Activated naive CD8-positive, alpha-beta T cell treated with anti-CD3 and anti-CD28 coated beads for 36 hours (primary cell): ENCODE data around the gene CSNK1G1. TPM values are rescaled to one million over a fixed set of nuclear protein-coding genes. Genes with fewer than 3 reads are reported as not detected.
A peak's percentile ranks its signal among the peaks of the same experiment; 100 is the strongest.
"Not testable (repeated sequence)": the region's sequence is repeated elsewhere in the genome, so short reads cannot be mapped to it uniquely, and the experiment has no call there.

Source experiments
- DNase-seq: peaks from one replicate; pipeline ENCODE4 v3.0.0; 2021
- H3K27ac Mint-ChIP-seq: one replicate; pipeline ENCODE4 v1.8.0; 2022; ENCODE audit warnings: mild to moderate bottlenecking, moderate library complexity, mixed read lengths
- H3K27me3 Mint-ChIP-seq: one replicate; pipeline ENCODE4 v1.8.0; 2022; ENCODE audit warnings: mild to moderate bottlenecking, mixed read lengths
- H3K36me3 Mint-ChIP-seq: one replicate; pipeline ENCODE4 v1.8.0; 2021; ENCODE audit warnings: mild to moderate bottlenecking, mixed read lengths
- H3K4me1 Mint-ChIP-seq: one replicate; pipeline ENCODE4 v1.8.0; 2021; ENCODE audit warnings: mixed read lengths
- H3K4me3 Mint-ChIP-seq: one replicate; pipeline ENCODE4 v1.8.0; 2022; ENCODE audit warnings: mild to moderate bottlenecking, moderate library complexity, mixed read lengths
- H3K9me3 Mint-ChIP-seq: one replicate; pipeline ENCODE4 v1.8.0; 2022; ENCODE audit warnings: mixed read lengths
- total RNA-seq, 2 experiments: library from RNA; stranded (reverse); gene quantifications; one replicate each; pipeline ENCODE4 v1.2.3, GENCODE V29; 2021

Gene CSNK1G1
- total RNA-seq, 2 experiments from 2014 or later: 17.5 to 19.2 TPM

DNA sequence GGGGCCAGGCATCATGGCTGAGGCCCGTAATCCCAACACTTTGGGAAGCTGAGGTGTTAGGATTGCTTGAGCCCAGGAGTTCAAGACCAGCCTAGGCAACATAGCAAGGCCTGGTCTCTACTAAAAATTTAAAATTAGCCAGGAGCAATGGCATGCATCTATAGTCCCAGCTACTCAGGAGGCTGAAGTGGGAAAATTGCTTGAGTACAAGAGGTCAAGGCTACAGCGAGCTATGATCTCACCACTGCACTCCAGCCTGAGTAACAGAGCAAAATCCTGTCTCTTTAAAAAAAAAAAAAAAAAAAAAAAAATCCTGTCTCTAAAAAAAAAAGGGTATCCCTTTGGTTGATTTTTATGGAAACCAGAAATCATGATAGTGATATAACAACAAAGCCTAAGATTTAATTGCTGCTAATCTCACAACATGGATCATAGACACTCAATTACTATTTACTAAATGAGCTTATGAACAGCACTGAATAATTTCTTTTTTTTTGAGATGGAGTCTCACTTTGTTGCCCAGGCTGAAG is 13.2 kb upstream of the CSNK1G1 start:
- no peak overlapping the region for H3K4me3 Mint-ChIP-seq
- no peaks in the 10 kb centered on the region for H3K9me3 Mint-ChIP-seq
- peaks cover 4% of the 10 kb centered on the region for H3K4me1 Mint-ChIP-seq
- peaks cover 26% of the 10 kb centered on the region for H3K36me3 Mint-ChIP-seq
- no peak for DNase-seq
- no peak overlapping the region for H3K27ac Mint-ChIP-seq
- H3K27me3 Mint-ChIP-seq: no peaks in the 10 kb centered on the region

DNA sequence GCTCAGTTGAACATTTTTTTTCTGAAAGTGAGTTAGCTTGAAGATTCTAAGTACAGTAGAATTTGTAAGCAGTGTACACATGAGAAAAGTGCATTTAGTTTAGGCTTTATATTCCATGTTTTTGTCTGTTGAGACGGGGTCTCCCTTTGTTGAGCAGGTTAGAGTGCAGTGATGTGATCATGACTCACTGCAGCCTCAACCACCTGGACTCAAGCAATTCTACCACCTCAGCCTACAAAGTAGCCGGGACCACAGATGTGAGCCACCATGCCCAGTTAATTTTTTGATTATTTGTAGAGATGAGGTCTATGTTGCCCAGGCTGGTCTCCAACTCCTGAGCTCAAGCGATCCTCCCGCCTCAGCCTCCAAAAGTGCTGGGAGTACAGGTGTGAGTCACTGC is 5.3 kb upstream of the CSNK1G1 start:
- H3K27ac Mint-ChIP-seq: no peak overlapping the region
- no peak overlapping the region for H3K4me3 Mint-ChIP-seq
- H3K4me1 Mint-ChIP-seq: peaks cover 6% of the 10 kb centered on the region
- DNase-seq: no peak
- no peaks in the 10 kb centered on the region for H3K27me3 Mint-ChIP-seq
- H3K9me3 Mint-ChIP-seq: no peaks in the 10 kb centered on the region
- H3K36me3 Mint-ChIP-seq: peaks cover 15% of the 10 kb centered on the region

DNA sequence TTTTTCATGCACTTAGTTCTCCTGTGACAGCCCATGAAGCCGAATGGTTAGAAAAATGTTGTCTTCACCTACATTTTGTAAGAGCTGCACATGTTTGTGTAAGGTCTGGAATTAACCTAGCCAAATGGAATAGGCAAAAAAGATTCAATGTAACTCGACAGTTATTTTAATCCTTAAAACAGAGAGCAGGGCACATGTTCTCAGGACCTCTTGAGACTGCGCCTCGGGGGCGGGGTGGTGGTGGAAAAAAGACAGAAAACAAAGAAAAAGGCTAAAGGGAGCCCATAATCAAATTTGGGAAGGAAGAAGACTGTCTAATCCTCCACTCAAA is 702 bp upstream of the CSNK1G1 start:
- H3K9me3 Mint-ChIP-seq: no peaks in the 10 kb centered on the region
- H3K27me3 Mint-ChIP-seq: no peaks in the 10 kb centered on the region
- H3K27ac Mint-ChIP-seq: peak overlapping the region; percentile 94
- peaks cover 19% of the 10 kb centered on the region for H3K4me1 Mint-ChIP-seq
- DNase-seq: no peak
- H3K36me3 Mint-ChIP-seq: peaks cover 4% of the 10 kb centered on the region
- peak overlapping the region; percentile 96 for H3K4me3 Mint-ChIP-seq

DNA sequence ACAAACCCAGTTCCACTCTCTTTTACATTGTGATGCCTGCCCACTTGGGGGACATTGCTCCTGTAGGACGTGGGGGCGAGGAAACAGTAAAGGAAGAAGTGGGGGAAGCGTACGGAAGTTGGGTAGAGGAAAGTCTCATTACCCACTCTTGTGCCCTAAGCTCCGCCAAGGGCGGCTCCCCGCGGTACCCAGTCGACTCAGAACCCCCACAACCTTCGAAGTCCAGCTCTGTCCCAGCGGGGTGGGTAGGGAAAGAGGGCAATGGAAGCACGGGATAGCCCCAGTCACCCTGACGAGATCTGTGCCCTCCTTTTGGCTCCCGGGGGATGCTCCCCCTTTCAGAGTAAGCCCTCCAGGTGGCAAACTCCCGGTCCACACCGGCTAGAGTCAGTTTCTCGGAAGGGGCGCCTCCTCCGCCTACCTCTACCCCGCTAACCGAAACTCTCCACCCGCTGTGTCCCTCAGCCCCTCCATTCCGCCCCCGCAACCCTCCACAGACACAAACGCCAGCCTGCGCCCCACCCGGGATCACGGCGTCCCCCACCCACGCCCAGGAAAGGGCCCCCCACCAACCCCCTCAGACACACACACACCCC is 527 bp downstream of the CSNK1G1 start:
- DNase-seq: peak; percentile 59
- peaks cover 25% of the 10 kb centered on the region for H3K4me1 Mint-ChIP-seq
- H3K9me3 Mint-ChIP-seq: no peaks in the 10 kb centered on the region
- H3K27me3 Mint-ChIP-seq: no peaks in the 10 kb centered on the region
- peak overlapping the region; percentile 94 for H3K27ac Mint-ChIP-seq
- H3K36me3 Mint-ChIP-seq: peaks cover 2% of the 10 kb centered on the region
- peak overlapping the region; percentile 96 for H3K4me3 Mint-ChIP-seq

DNA sequence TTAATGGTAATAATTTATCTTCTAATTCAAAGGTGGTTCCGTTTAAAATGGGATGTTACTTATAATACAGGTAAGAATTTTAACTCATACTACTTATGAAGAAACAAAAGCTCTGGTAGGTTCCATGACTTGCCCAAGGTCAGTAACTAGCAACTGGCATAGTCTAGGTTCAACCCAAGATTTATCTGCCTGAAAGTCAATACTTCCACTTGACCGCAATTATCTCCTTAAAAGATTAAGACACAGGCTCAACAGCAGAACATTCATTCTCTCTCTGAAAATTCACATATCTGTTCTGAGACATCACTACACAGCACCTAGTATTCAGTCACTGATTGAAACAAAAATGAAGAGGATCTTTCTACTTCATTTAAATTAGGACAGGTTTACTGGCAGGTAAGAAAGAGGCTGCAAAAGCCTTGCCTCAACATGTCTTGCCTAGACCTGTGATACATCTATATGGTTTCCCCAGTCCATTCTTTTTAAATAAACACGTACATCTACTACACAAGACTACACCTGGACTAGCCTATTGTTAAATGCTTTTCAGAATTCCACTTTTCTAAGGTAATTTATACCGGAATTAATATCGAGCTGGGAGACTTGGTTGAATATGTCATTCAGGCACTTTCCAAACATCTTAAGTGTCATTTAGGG is 1.2 kb downstream of the CSNK1G1 start:
- Mint-ChIP-seq H3K4me1 (peaks cover 25% of the 10 kb centered on the region), H3K36me3 (peaks cover 2% of the 10 kb centered on the region), H3K27ac (peak overlapping the region; percentile 94), H3K27me3 (no peaks in the 10 kb centered on the region), H3K9me3 (no peaks in the 10 kb centered on the region), H3K4me3 (peak overlapping the region; percentile 96)
- DNase-seq: no peak

DNA sequence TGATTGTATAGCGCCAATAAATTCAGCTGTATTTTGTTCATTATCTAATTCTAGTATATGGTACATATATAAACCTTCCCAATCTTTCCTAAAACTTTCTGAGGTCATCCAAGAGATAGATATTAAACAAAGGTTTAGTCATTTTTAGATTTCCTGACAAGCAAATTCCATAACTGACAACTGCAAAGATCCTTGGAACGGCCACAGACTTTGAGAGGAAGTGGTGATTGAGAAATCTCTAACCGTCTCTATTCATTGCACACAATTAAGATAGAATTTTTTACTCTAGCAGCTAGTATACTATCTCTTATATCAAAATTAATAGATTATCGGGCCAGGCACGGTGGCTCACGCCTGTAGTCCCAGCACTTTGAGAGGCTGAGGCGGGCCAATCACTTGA is 4.7 kb downstream of the CSNK1G1 start:
- Mint-ChIP-seq H3K9me3 (no peaks in the 10 kb centered on the region), H3K27me3 (no peaks in the 10 kb centered on the region), H3K4me1 (peaks cover 22% of the 10 kb centered on the region), H3K4me3 (no peak overlapping the region), H3K27ac (no peak overlapping the region), H3K36me3 (peaks cover 10% of the 10 kb centered on the region)
- no peak for DNase-seq

DNA sequence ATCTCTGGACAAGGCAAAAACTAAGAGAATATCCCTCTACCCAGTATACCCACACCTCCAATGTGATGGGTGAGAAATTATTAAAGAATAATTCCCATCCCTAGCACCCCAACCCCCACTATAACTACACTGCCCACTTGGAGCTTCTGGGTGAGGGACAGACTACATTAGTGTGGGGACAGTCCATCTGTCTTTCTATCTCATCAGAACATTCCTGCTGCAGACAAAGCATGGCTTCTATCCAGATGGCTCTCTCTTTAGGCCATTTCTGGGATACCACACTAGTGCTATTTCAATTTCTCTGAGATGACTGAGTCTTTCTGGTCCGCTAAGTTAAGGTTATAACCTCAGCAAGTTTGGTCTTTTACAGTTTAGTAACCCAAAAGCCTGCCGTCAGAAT is 6.6 kb downstream of the CSNK1G1 start:
- Mint-ChIP-seq H3K27me3 (no peaks in the 10 kb centered on the region), H3K9me3 (no peaks in the 10 kb centered on the region), H3K4me1 (peaks cover 24% of the 10 kb centered on the region), H3K27ac (no peak overlapping the region), H3K36me3 (peaks cover 10% of the 10 kb centered on the region), H3K4me3 (no peak overlapping the region)
- no peak for DNase-seq

DNA sequence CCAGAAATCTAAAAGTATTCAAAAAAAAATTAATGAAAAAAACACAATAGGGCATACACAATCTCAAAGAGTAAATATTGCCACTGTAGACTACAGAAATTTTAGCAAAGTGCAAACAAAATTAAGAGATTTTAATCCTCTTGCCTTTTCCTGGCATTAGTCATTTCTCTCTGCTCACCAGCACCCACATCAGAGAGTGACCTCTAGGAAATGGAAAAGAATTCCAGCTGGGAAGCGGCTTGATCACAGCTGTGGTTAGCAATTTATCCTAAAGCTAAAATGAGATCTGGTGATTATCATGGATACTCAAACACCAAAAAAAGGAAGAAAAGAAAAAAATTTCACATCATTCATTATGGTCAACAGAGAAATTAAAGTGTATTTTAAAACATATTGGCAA is 7.5 kb downstream of the CSNK1G1 start:
- peaks cover 24% of the 10 kb centered on the region for H3K4me1 Mint-ChIP-seq
- DNase-seq: no peak
- no peak overlapping the region for H3K27ac Mint-ChIP-seq
- H3K9me3 Mint-ChIP-seq: no peaks in the 10 kb centered on the region
- H3K4me3 Mint-ChIP-seq: no peak overlapping the region
- H3K36me3 Mint-ChIP-seq: peaks cover 10% of the 10 kb centered on the region
- H3K27me3 Mint-ChIP-seq: no peaks in the 10 kb centered on the region

DNA sequence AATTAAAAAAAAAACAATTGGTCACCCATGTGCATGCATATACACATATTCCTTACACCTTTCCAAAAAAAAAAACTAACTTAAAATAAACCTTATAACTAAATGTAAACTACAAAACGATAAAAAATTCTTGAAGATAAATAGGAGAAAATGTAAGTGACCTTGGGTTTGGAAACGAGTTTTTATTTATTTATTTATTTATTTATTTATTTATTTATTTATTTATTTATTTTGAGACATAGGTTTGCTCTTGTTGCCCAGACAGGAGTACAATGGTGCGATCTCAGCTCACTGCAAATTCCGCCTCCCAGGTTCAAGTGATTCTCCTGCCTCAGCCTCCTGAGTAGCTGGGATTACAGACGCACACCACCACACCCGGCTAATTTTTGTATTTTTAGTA is 9.7 kb downstream of the CSNK1G1 start:
- H3K4me3 Mint-ChIP-seq, H3K27me3 Mint-ChIP-seq, DNase-seq, H3K9me3 Mint-ChIP-seq, H3K27ac Mint-ChIP-seq: not testable (repeated sequence)
- Mint-ChIP-seq H3K4me1 (peaks cover 22% of the 10 kb centered on the region), H3K36me3 (peaks cover 15% of the 10 kb centered on the region)

DNA sequence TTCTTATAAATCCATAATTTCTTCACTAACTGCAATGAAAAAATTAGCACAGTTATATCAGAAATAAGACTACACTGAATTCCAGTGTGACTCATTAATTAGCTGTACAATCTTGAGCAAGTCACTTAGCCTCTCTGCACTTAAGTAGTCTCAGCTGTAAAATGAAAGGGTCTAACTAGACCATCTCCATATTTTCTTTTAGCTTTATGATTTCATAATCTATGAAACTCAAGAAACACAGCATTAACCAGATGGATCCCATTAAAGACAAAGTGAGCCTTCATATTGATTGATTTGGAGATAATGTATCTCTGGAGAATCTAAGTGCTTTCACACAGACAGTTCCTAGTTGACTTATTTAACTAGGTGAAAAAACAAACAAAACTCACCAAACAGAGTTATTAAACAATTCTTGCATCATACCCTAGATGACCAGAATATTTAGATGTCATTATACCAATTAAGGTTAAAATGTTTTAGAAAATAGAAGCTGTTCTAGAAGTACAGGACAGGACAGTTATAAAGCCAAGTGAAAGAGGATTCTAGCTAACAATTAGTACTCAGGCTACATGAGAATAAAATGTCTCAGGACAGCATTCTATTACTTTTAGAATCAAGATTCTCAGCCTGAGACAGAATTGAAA is 11.2 kb downstream of the CSNK1G1 start:
- Mint-ChIP-seq H3K27me3 (no peaks in the 10 kb centered on the region), H3K27ac (no peak overlapping the region), H3K36me3 (peaks cover 13% of the 10 kb centered on the region), H3K4me3 (no peak overlapping the region), H3K4me1 (peaks cover 18% of the 10 kb centered on the region), H3K9me3 (no peaks in the 10 kb centered on the region)
- DNase-seq: no peak

DNA sequence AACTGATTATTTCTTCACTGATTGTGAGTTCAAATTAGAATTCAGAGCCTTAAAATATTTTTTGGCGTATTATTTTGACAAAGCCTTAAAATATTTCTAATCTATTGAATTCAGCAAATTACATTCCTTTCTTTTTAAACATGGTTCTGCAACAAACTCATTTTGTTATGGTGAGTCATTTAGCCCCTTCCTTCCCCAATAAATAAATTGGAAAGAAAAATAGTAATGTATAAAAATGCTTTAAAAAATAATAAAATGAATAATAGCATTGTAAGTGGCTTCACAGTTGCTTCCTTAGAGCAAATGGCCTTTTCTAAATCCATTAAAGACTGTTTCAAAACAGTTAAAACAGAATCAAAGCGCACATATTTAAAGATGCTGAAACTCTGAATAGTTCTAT is 12.1 kb downstream of the CSNK1G1 start:
- no peaks in the 10 kb centered on the region for H3K27me3 Mint-ChIP-seq
- H3K36me3 Mint-ChIP-seq: peaks cover 14% of the 10 kb centered on the region
- H3K9me3 Mint-ChIP-seq: no peaks in the 10 kb centered on the region
- H3K4me3 Mint-ChIP-seq: no peak overlapping the region
- peaks cover 16% of the 10 kb centered on the region for H3K4me1 Mint-ChIP-seq
- no peak for DNase-seq
- no peak overlapping the region for H3K27ac Mint-ChIP-seq

DNA sequence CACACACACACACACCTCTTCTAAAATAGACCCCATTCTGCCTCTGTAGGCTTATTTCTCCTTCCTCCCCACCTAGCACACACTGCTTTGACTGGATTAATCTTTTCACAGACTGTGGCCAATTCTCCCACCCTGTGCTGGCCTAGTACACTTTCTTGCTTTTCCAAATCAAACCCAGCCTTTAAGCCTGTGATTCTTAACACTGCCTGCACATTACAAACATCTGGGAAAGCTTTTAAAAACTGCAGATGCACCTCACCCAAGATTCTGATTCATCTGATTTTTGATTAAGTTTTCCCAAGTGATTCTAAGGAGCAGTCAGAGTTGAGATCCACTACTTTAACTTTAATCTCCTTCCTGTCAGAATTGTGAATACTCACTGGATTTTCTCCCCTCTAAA is 12.8 kb downstream of the CSNK1G1 start:
- Mint-ChIP-seq H3K27me3 (no peaks in the 10 kb centered on the region), H3K4me1 (peaks cover 16% of the 10 kb centered on the region), H3K36me3 (peaks cover 14% of the 10 kb centered on the region), H3K27ac (no peak overlapping the region), H3K9me3 (no peaks in the 10 kb centered on the region), H3K4me3 (no peak overlapping the region)
- no peak for DNase-seq

DNA sequence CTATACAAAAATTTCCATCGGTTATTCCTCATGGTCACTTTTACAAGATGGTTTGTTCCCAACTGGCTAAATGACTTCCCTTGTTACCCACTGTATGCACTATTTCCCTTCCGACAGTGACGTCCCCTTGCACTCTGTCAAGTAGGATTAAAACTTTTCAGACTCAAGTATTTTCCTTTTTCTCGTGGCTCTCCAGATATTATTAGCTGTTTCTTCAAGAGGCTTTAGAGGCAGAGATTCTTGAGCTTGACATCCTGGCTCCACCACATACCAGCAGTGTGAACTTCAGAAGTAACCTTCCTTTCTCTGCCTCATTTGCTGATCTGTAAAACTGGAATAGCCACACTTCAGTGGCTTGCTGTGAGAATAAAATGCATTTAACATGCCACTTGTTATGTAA is 14.0 kb downstream of the CSNK1G1 start:
- Mint-ChIP-seq H3K4me3 (no peak overlapping the region), H3K27me3 (no peaks in the 10 kb centered on the region), H3K9me3 (no peaks in the 10 kb centered on the region), H3K4me1 (peaks cover 18% of the 10 kb centered on the region), H3K27ac (no peak overlapping the region), H3K36me3 (peaks cover 9% of the 10 kb centered on the region)
- DNase-seq: no peak

DNA sequence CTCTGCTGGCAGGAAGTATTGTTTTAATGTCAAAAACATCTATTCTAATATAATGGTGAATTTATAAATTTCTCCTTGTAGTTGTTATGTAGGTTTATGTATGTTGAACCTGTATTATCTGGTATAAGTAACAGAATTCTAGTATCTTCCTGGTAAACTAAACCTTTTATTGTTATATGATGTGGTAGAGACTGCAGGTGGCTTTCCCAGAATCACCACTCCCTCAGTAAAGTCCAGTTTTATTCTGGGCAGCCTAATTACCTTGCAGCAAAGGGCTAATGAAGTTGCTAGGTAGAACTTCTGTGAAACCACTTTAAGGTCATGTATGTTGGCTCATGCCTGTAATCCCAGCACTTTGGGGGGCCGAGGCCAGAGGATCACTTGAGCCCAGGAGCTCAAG is 15.6 kb downstream of the CSNK1G1 start:
- H3K27me3 Mint-ChIP-seq: no peaks in the 10 kb centered on the region
- no peak overlapping the region for H3K27ac Mint-ChIP-seq
- no peak for DNase-seq
- no peak overlapping the region for H3K4me3 Mint-ChIP-seq
- peaks cover 9% of the 10 kb centered on the region for H3K36me3 Mint-ChIP-seq
- no peaks in the 10 kb centered on the region for H3K9me3 Mint-ChIP-seq
- peaks cover 27% of the 10 kb centered on the region for H3K4me1 Mint-ChIP-seq

DNA sequence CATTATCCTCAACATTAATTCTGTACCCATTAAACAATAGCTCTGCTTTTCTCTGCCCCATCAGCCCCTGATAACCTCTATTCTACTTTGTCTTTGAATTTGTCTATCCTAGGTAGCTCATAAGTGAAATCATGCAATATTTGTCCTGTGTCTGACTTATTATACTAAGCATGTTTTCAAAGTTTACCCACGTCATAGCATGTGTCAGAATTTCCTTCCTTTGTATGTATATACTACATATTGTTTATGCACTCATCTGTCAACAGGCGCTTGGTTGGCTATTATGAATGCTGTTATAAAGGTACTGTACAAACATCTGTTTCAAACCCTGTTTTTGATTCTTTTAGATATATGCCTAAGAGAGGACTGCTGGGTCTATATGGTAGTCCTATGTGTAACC is 18.2 kb downstream of the CSNK1G1 start:
- H3K27me3 Mint-ChIP-seq: no peaks in the 10 kb centered on the region
- H3K36me3 Mint-ChIP-seq: peaks cover 19% of the 10 kb centered on the region
- no peaks in the 10 kb centered on the region for H3K9me3 Mint-ChIP-seq
- no peak overlapping the region for H3K4me3 Mint-ChIP-seq
- peaks cover 35% of the 10 kb centered on the region for H3K4me1 Mint-ChIP-seq
- no peak for DNase-seq
- H3K27ac Mint-ChIP-seq: no peak overlapping the region
